HepG2 (cell line): Measurements from ENCODE around the gene NUP88. TPM values are rescaled to one million over a fixed set of nuclear protein-coding genes. Genes with fewer than 3 reads are reported as not detected.

Experiments used
- CAMTA2 ChIP-seq: sonication (generic); formaldehyde crosslinking; IDR thresholded peaks from 2 replicates; pipeline ENCODE4 v1.4.0; 2020; ENCODE audit warnings: mild to moderate bottlenecking, missing genetic modification reagents, borderline replicate concordance
- FOSL2 ChIP-seq: sonication (generic); formaldehyde crosslinking; IDR thresholded peaks from 2 replicates; pipeline ENCODE4 v1.4.0; 2020; ENCODE audit warnings: missing genetic modification reagents
- FOXK2 ChIP-seq: fragments of 450-650 bp; IDR thresholded peaks from 2 replicates; pipeline ENCODE4 v1.6.1; 2016
- GATAD2A ChIP-seq: IDR thresholded peaks from 2 replicates; pipeline ENCODE4 v1.6.1; 2016
- HCFC1 ChIP-seq: fragments of 150-350 bp; IDR thresholded peaks from 2 replicates; pipeline ENCODE4 v1.6.1; 2014; ENCODE audit warnings: low read depth, low read length
- HHEX ChIP-seq: IDR thresholded peaks from 2 replicates; pipeline ENCODE4 v1.6.1; 2016; ENCODE audit warnings: control low read depth
- KAT7 ChIP-seq: IDR thresholded peaks from 2 replicates; pipeline ENCODE4 v1.6.1; 2018; ENCODE audit warnings: borderline replicate concordance, missing compliant biosample characterization
- MZF1 ChIP-seq: sonication (generic); formaldehyde crosslinking; IDR thresholded peaks from 2 replicates; pipeline ENCODE4 v1.8.1; 2023; ENCODE audit warnings: mild to moderate bottlenecking, missing genetic modification reagents, borderline replicate concordance
- NFYB ChIP-seq: sonication (generic); formaldehyde crosslinking; IDR thresholded peaks from 2 replicates; pipeline ENCODE4 v1.4.0; 2020; ENCODE audit warnings: missing genetic modification reagents
- PAX8 ChIP-seq: sonication (generic); formaldehyde crosslinking; IDR thresholded peaks from 2 replicates; pipeline ENCODE4 v1.8.0; 2022; ENCODE audit warnings: mild to moderate bottlenecking, missing genetic modification reagents, borderline replicate concordance
- PCBP1 ChIP-seq: fragments of 200-400 bp; formaldehyde crosslinking; IDR thresholded peaks from 2 replicates; pipeline ENCODE4 v1.6.1; 2017; ENCODE audit warnings: mild to moderate bottlenecking, low read depth, low read length, borderline replicate concordance
- PHF20 ChIP-seq: sonication (generic); formaldehyde crosslinking; IDR thresholded peaks from 2 replicates; pipeline ENCODE4 v1.5.0; 2020; ENCODE audit warnings: mild to moderate bottlenecking, missing genetic modification reagents
- POGZ ChIP-seq: sonication (generic); formaldehyde crosslinking; IDR thresholded peaks from 2 replicates; pipeline ENCODE4 v1.4.0; 2020; ENCODE audit warnings: mild to moderate bottlenecking, missing genetic modification reagents
- SIN3B ChIP-seq: fragments of 150-350 bp; IDR thresholded peaks from 2 replicates; pipeline ENCODE4 v1.6.1; 2014; ENCODE audit warnings: low read length
- THAP7 ChIP-seq: sonication (generic); formaldehyde crosslinking; IDR thresholded peaks from 2 replicates; pipeline ENCODE4 v1.8.1; 2023; ENCODE audit warnings: mild to moderate bottlenecking, missing genetic modification reagents
- THAP8 ChIP-seq: sonication (generic); formaldehyde crosslinking; IDR thresholded peaks from 2 replicates; pipeline ENCODE4 v1.5.1; 2020; ENCODE audit warnings: missing genetic modification reagents, mild to moderate bottlenecking, borderline replicate concordance
- TRIM24 ChIP-seq: sonication (generic); formaldehyde crosslinking; IDR thresholded peaks from 2 replicates; pipeline ENCODE4 v1.8.0; 2022; ENCODE audit warnings: mild to moderate bottlenecking, missing genetic modification reagents
- ZC3H4 ChIP-seq: sonication (generic); formaldehyde crosslinking; IDR thresholded peaks from 2 replicates; pipeline ENCODE4 v1.4.0; 2020; ENCODE audit warnings: missing genetic modification reagents, borderline replicate concordance
- ZMAT3 ChIP-seq: sonication (generic); formaldehyde crosslinking; conservative IDR thresholded peaks from 2 replicates; pipeline ENCODE4 v1.7.0; 2021; ENCODE audit warnings: missing genetic modification reagents
- ZNF562 ChIP-seq: sonication (generic); formaldehyde crosslinking; IDR thresholded peaks from 2 replicates; pipeline ENCODE4 v1.8.0; 2022; ENCODE audit warnings: missing genetic modification reagents, borderline replicate concordance
- ZNF564 ChIP-seq: sonication (generic); formaldehyde crosslinking; IDR thresholded peaks from 2 replicates; pipeline ENCODE4 v1.8.1; 2023; ENCODE audit warnings: mild to moderate bottlenecking, missing genetic modification reagents
- ZNF629 ChIP-seq: sonication (generic); formaldehyde crosslinking; conservative IDR thresholded peaks from 2 replicates; pipeline ENCODE4 v1.5.0; 2020; ENCODE audit warnings: missing genetic modification reagents
- ZNF772 ChIP-seq: sonication (generic); formaldehyde crosslinking; IDR thresholded peaks from 2 replicates; pipeline ENCODE4 v1.5.0; 2020; ENCODE audit warnings: mild to moderate bottlenecking, missing genetic modification reagents
- ZNF773 ChIP-seq: sonication (generic); formaldehyde crosslinking; IDR thresholded peaks from 2 replicates; pipeline ENCODE4 v1.4.0; 2020; ENCODE audit warnings: missing genetic modification reagents, borderline replicate concordance
- ZNF816 ChIP-seq: sonication (generic); formaldehyde crosslinking; IDR thresholded peaks from 2 replicates; pipeline ENCODE4 v1.8.0; 2022; ENCODE audit warnings: missing genetic modification reagents, mild to moderate bottlenecking, borderline replicate concordance
- polyA plus RNA-seq, 8 experiments: library from polyadenylated mRNA; depleted of rRNA in 3 of 8; stranded (reverse) in 7 of 8; unstranded in 1 of 8; fragments of >200 nt; fragmentation: Illumina TruSeq in 4 of 8; extraction: Trizol in 4 of 8; gene quantifications; 2 replicates each; pipeline versions ENCODE4 v1.2.1 to v1.2.3, GENCODE V29; 2011 to 2016; ENCODE audit warnings: low read depth in 4 of 8, missing spikeins in 1 of 8, mixed read lengths in 1 of 8; ENCODE audit not compliant: insufficient read depth in 1 of 8
- total RNA-seq, 5 experiments: library from RNA; depleted of rRNA; stranded (reverse); fragments of >200 nt; fragmentation: Illumina TruSeq; extraction: Trizol; gene quantifications; 2 replicates each; pipeline ENCODE4 v1.2.3, GENCODE V29; 2016; ENCODE audit warnings: low read depth in 1 of 5
- TF ChIP-seq, protein P1 (sequence below): sonication (generic); formaldehyde crosslinking; IDR thresholded peaks from 2 replicates; pipeline ENCODE4 v1.5.1; 2020; ENCODE audit warnings: mild to moderate bottlenecking, moderate library complexity, missing genetic modification reagents
- TF ChIP-seq, protein P2 (sequence below): sonication (generic); formaldehyde crosslinking; IDR thresholded peaks from 2 replicates; pipeline ENCODE4 v1.4.0; 2020; ENCODE audit warnings: missing genetic modification reagents

Gene NUP88
- total and polyA plus RNA-seq, 2 of the 13 experiments (the other 11 are each of a cell fraction or from before 2014, with no cell fraction given): 48.2 to 130 TPM

DNA sequence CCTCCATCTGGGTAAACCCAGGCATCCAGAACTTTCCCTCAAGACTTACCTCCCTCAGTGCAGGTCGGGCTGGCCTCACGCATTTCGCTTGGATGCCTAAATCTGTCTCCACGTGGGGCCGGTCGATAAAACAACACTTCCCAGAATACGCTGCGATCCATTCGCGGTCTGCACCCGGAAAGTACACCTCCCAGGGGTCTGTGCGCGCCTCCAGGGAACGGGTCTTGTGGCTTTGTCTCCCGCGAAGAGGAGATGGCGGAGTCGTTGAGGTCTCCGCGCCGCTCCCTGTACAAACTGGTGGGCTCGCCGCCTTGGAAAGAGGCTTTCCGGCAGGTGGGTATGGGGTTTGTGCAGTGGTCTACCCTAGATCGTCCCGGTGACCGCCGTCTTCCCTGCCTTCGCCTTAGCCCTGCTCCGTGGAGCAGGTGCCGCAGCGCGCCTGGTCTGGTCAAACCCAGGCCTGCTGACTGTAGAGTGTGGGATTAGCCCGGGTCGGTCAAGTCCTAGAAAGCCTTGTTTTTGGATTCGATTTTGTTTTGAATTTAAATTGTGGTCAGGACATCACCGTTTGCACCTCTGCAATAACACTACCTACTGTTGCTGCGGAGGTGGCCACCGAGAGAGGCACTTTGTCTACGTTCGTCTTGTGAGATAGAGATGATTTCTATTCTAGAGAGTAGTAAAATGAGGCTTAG lies 644 bp upstream of the NUP88 start, which contains the start of gene RPAIN (continued):
- TF ChIP-seq, protein P1, sequence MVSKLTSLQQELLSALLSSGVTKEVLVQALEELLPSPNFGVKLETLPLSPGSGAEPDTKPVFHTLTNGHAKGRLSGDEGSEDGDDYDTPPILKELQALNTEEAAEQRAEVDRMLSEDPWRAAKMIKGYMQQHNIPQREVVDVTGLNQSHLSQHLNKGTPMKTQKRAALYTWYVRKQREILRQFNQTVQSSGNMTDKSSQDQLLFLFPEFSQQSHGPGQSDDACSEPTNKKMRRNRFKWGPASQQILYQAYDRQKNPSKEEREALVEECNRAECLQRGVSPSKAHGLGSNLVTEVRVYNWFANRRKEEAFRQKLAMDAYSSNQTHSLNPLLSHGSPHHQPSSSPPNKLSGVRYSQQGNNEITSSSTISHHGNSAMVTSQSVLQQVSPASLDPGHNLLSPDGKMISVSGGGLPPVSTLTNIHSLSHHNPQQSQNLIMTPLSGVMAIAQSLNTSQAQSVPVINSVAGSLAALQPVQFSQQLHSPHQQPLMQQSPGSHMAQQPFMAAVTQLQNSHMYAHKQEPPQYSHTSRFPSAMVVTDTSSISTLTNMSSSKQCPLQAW (CRISPR knock-in tag): peak; percentile 71
- TF ChIP-seq THAP8 (CRISPR knock-in tag) (peak; percentile 29; the same call in 1 of the 2 replicates), ZNF564 (CRISPR knock-in tag) (0 out of 2 replicates have a peak, but pooled peaks have one; percentile 62), POGZ (CRISPR knock-in tag) (peak; percentile 77), NFYB (no peak), CAMTA2 (CRISPR knock-in tag) (peak; percentile 68; the same call in 1 of the 2 replicates), HHEX (CRISPR knock-in tag) (no peak), TRIM24 (CRISPR knock-in tag) (no peak), FOSL2 (CRISPR knock-in tag) (peak; percentile 42; the same call in 1 of the 2 replicates), PCBP1 (0 out of 2 replicates have a peak, but pooled peaks have one; percentile 57), SIN3B (peak; percentile 44; the same call in 1 of the 2 replicates), ZNF629 (no peak), ZNF816 (CRISPR knock-in tag) (peak; percentile 94), ZMAT3 (CRISPR knock-in tag) (peak; percentile 6; the same call in 1 of the 2 replicates), HCFC1 (peak; percentile 56; the same call in 1 of the 2 replicates), KAT7 (CRISPR knock-in tag) (0 out of 2 replicates have a peak, but pooled peaks have one; percentile 40), MZF1 (CRISPR knock-in tag) (0 out of 2 replicates have a peak, but pooled peaks have one; percentile 69), ZNF772 (CRISPR knock-in tag) (peak; percentile 82; the same call in 1 of the 2 replicates), ZNF562 (CRISPR knock-in tag) (no peak), ZC3H4 (CRISPR knock-in tag) (no peak), PHF20 (CRISPR knock-in tag) (peak; percentile 68), PAX8 (CRISPR knock-in tag) (peak; percentile 27; the same call in 1 of the 2 replicates), FOXK2 (peak; percentile 80), ZNF773 (CRISPR knock-in tag) (peak; percentile 20; the same call in 1 of the 2 replicates), THAP7 (CRISPR knock-in tag) (peak; percentile 100), GATAD2A (CRISPR knock-in tag) (peak; percentile 42; the same call in 1 of the 2 replicates)
- TF ChIP-seq, protein P2, sequence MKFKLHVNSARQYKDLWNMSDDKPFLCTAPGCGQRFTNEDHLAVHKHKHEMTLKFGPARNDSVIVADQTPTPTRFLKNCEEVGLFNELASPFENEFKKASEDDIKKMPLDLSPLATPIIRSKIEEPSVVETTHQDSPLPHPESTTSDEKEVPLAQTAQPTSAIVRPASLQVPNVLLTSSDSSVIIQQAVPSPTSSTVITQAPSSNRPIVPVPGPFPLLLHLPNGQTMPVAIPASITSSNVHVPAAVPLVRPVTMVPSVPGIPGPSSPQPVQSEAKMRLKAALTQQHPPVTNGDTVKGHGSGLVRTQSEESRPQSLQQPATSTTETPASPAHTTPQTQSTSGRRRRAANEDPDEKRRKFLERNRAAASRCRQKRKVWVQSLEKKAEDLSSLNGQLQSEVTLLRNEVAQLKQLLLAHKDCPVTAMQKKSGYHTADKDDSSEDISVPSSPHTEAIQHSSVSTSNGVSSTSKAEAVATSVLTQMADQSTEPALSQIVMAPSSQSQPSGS: peak; percentile 43; the same call in 1 of the 2 replicates
